PC-3 (cell line): ENCODE measurements around the gene ATP2B2. TPM values are rescaled to one million over a fixed set of nuclear protein-coding genes. Genes with fewer than 3 reads are reported as not detected.

Experiments used
- ATAC-seq: fragments of 200-7000 bp; cut with Tn5 transposase; 2 replicates; pipeline ENCODE4 v1.9.1; 2020; ENCODE audit warnings: mild to moderate bottlenecking, moderate library complexity
- BruUV-seq: library from RNA; stranded (reverse); fragments of 400-500 nt; replicated peaks from 2 replicates; lab custom pipeline; 2021; lab: Mats Ljungman, UMichigan
- CTCF ChIA-PET: fragments of 300-600 bp; sonication (Branson Sonifier 250); formaldehyde crosslinking; loops from one replicate; lab custom pipeline; 2022; ENCODE audit warnings: antibody characterized with exemption; lab: Charles Lee
- POLR2A ChIA-PET: fragments of 300-600 bp; sonication (Branson Sonifier 250); formaldehyde crosslinking; loops from one replicate; lab custom pipeline; 2022; ENCODE audit warnings: antibody characterized with exemption; ENCODE audit not compliant: unreplicated experiment; lab: Charles Lee
- DNase-seq: peaks from one replicate; pipeline ENCODE4 v3.0.0-alpha.2; 2015
- H2AFZ ChIP-seq: fragments of 300-600 bp; sonication (generic); 2 replicates; pipeline ENCODE4 v1.6.0; 2016; ENCODE audit warnings: antibody characterized with exemption, low read length
- H3F3A ChIP-seq: fragments of 300-600 bp; sonication (generic); one replicate; pipeline ENCODE4 v1.6.0; 2017; ENCODE audit warnings: antibody characterized with exemption, low read length, control low read depth, mild to moderate bottlenecking; ENCODE audit not compliant: unreplicated experiment
- H3K27ac ChIP-seq: fragments of 300-600 bp; sonication (generic); 2 replicates; pipeline ENCODE4 v1.5.1; 2016; ENCODE audit warnings: mild to moderate bottlenecking, low read length
- H3K27me3 ChIP-seq: fragments of 300-600 bp; sonication (generic); 2 replicates; pipeline ENCODE4 v1.6.1; 2016; ENCODE audit warnings: low read length, mixed read lengths
- H3K36me3 ChIP-seq: fragments of 300-600 bp; sonication (generic); 2 replicates; pipeline ENCODE4 v1.6.1; 2016; ENCODE audit warnings: low read depth, mixed run types, low read length, mixed read lengths
- H3K4me1 ChIP-seq: fragments of 300-600 bp; sonication (generic); 2 replicates; pipeline ENCODE4 v1.5.1; 2016; ENCODE audit warnings: low read length; ENCODE audit not compliant: insufficient read depth
- H3K4me2 ChIP-seq: fragments of 300-600 bp; sonication (generic); 2 replicates; pipeline ENCODE4 v1.6.0; 2016; ENCODE audit warnings: low read length
- H3K4me3 ChIP-seq: fragments of 300-600 bp; sonication (generic); 2 replicates; pipeline ENCODE4 v1.5.1; 2016; ENCODE audit warnings: mild to moderate bottlenecking, low read length, mixed read lengths
- H3K79me2 ChIP-seq: fragments of 300-600 bp; sonication (generic); 2 replicates; pipeline ENCODE4 v1.6.1; 2017; ENCODE audit warnings: low read length, mixed read lengths
- H3K9ac ChIP-seq: fragments of 300-600 bp; sonication (generic); 2 replicates; pipeline ENCODE4 v1.6.0; 2016; ENCODE audit warnings: mild to moderate bottlenecking, low read length
- H3K9me2 ChIP-seq: fragments of 300-600 bp; sonication (generic); replicated peaks from 2 replicates; pipeline ENCODE4 v1.6.1; 2016; ENCODE audit warnings: mixed run types, low read length, mixed read lengths
- H3K9me3 ChIP-seq: fragments of 300-600 bp; sonication (generic); 2 replicates; pipeline ENCODE4 v1.6.1; 2016; ENCODE audit warnings: low read length, mixed read lengths
- H4K20me1 ChIP-seq: fragments of 300-600 bp; sonication (generic); 2 replicates; pipeline ENCODE4 v1.6.1; 2016; ENCODE audit warnings: low read length, mixed read lengths
- EZH2 ChIP-seq: fragments of 300-600 bp; sonication (generic); IDR thresholded peaks from one replicate; pipeline ENCODE4 v1.6.1; 2017; ENCODE audit warnings: antibody characterized with exemption, mild to moderate bottlenecking, low read length; ENCODE audit not compliant: unreplicated experiment
- EZH2phosphoT487 ChIP-seq: fragments of 300-600 bp; sonication (generic); IDR thresholded peaks from 2 replicates; pipeline ENCODE4 v1.6.1; 2018; ENCODE audit warnings: mild to moderate bottlenecking, antibody characterized with exemption, low read length, borderline replicate concordance
- intact Hi-C: fragments of 100-400 bp; cut with micrococcal nuclease; formaldehyde crosslinking; loops from 2 replicates; pipeline ENCODE4 v1.9.0; 2023
- total RNA-seq: library from RNA; depleted of rRNA; stranded (reverse); fragments of >200 nt; gene quantifications from 2 replicates; pipeline ENCODE4 v1.2.3, GENCODE V29; 2014
- TF ChIP-seq, protein P1 (sequence below): fragments of 300-600 bp; sonication (generic); conservative IDR thresholded peaks from 2 replicates; pipeline ENCODE4 v1.5.1; 2017; ENCODE audit warnings: antibody characterized with exemption, low read depth, mild to moderate bottlenecking, low read length

The ATP2B2 gene
- total RNA-seq, 1 experiment from 2014 or later: not detected

DNA sequence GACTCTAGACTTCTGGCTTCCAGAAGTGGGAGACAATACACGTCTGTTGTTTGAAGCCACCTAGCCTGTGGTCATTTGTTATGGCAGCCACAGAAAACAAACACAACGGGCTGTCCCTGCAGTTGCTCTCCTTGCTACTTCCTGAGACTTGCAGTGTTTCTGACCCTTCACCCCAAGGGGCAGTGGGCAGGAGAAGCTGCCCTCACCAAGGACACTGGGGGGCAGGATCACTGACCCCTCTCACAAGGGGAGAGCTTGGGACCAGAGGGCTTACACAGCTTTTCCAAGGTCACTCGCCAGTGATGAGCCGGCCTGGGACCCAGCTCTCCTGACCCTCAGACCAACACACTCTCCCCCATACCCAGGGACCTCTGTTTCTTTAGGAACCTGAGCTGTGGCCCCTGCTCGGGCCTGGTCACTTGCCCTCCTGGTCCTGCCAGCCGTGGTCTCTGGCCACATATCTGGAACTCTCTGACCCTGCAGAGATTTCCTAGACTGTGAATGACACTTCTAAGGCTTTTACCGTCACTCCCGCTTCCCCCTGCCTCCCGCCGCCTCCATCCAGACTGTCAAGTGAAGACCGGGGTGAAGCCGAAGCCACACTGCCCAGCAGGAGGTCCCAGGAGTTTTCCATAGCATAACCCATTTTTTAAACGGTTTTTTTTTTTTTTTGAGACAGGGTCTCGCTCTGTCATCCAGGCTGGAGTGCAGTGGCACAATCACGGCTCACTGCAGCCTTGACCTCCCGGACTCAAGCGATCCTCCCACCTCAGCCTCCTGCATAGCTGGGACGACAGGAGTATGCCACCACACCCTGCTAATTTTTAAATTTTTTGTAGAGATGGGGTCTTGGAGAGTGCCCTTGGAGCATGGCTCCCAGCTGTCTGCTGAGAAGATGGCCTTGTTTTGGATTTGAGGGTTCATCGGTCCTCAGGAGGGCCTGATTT is 4.4 kb downstream of the ATP2B2 start:
- intact Hi-C loops: no loop called here
- ChIA-PET POLR2A (no interaction called here), CTCF (no interaction called here)
- TF ChIP-seq, protein P1, sequence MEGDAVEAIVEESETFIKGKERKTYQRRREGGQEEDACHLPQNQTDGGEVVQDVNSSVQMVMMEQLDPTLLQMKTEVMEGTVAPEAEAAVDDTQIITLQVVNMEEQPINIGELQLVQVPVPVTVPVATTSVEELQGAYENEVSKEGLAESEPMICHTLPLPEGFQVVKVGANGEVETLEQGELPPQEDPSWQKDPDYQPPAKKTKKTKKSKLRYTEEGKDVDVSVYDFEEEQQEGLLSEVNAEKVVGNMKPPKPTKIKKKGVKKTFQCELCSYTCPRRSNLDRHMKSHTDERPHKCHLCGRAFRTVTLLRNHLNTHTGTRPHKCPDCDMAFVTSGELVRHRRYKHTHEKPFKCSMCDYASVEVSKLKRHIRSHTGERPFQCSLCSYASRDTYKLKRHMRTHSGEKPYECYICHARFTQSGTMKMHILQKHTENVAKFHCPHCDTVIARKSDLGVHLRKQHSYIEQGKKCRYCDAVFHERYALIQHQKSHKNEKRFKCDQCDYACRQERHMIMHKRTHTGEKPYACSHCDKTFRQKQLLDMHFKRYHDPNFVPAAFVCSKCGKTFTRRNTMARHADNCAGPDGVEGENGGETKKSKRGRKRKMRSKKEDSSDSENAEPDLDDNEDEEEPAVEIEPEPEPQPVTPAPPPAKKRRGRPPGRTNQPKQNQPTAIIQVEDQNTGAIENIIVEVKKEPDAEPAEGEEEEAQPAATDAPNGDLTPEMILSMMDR: no peak
- TF ChIP-seq EZH2phosphoT487: no peak
- TF ChIP-seq EZH2: no peak
- Histone ChIP-seq H3K9me2 (no peaks in the 10 kb centered on the region), H3K4me1 (no peaks in the 10 kb centered on the region), H3K9ac (no peak overlapping the region), H3K79me2 (no peaks in the 10 kb centered on the region), H2AFZ (no peak overlapping the region), H3F3A (no peaks in the 10 kb centered on the region), H3K9me3 (no peaks in the 10 kb centered on the region), H4K20me1 (no peaks in the 10 kb centered on the region), H3K4me3 (no peak overlapping the region), H3K27me3 (peaks cover 60% of the 10 kb centered on the region), H3K4me2 (no peak overlapping the region), H3K36me3 (no peaks in the 10 kb centered on the region), H3K27ac (no peak overlapping the region)
- BruUV-seq: no TSS peak
- no peak for DNase-seq
- no peak for ATAC-seq

DNA sequence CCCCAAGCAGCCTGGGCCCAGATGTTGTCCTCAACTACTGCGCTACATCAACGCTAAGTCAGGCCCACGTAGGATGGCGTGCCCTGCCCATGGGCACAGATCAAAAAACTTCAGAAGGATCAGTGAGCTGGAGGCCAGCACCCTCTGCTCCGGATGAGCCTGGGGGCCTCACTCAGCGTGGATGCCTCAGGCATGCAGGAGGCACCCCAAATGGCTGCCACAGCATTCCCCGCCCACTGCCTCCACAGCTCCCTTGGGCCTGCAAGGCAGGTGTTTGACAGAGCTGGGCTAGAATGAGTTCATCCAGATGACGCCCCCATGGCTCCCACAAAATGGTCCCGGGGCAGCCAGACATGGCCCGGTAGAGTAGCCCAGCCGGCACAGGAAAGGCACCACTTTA is 7.1 kb downstream of the ATP2B2 start:
- Histone ChIP-seq H3K9me3 (no peaks in the 10 kb centered on the region), H3F3A (no peaks in the 10 kb centered on the region), H3K4me2 (no peak overlapping the region), H2AFZ (no peak overlapping the region), H3K4me1 (no peaks in the 10 kb centered on the region), H4K20me1 (no peaks in the 10 kb centered on the region), H3K79me2 (no peaks in the 10 kb centered on the region), H3K36me3 (no peaks in the 10 kb centered on the region), H3K9me2 (no peaks in the 10 kb centered on the region), H3K27me3 (peaks cover 37% of the 10 kb centered on the region), H3K9ac (no peak overlapping the region), H3K4me3 (no peak overlapping the region), H3K27ac (no peak overlapping the region)
- intact Hi-C loops: no loop called here
- TF ChIP-seq, protein P1: no peak
- TF ChIP-seq EZH2phosphoT487 (no peak), EZH2 (no peak)
- ChIA-PET POLR2A (no interaction called here), CTCF (no interaction called here)
- DNase-seq (no peak), ATAC-seq (no peak)
- no TSS peak for BruUV-seq

DNA sequence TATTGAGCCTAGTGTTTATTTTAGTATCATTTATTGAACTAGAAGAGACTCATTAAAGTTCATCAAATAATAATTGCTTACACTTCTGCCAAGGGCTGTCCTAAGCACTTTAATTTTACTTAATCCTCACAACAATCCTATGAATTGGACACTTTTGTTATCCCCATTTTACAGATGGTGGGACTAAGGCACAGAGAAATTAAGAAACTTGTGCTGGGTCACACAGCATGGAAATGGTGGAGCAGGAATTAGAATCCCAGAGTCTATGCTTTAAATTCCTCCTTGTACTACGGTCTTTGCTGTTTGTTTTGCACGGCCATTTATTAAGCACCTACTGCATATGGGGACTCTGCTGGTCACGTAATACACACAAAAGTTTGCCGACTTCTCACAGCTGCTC is 7.9 kb downstream of the ATP2B2 start:
- no peaks in the 10 kb centered on the region for H3K9me3 ChIP-seq
- ChIA-PET CTCF (no interaction called here), POLR2A (no interaction called here)
- intact Hi-C loops: no loop called here
- no peaks in the 10 kb centered on the region for H3F3A ChIP-seq
- no TSS peak for BruUV-seq
- H3K4me2 ChIP-seq: no peak overlapping the region
- no peaks in the 10 kb centered on the region for H3K79me2 ChIP-seq
- no peaks in the 10 kb centered on the region for H3K36me3 ChIP-seq
- H3K4me1 ChIP-seq: no peaks in the 10 kb centered on the region
- H2AFZ ChIP-seq: no peak overlapping the region
- no peak overlapping the region for H3K9ac ChIP-seq
- no peak for DNase-seq
- peaks cover 44% of the 10 kb centered on the region for H3K27me3 ChIP-seq
- no peaks in the 10 kb centered on the region for H4K20me1 ChIP-seq
- H3K9me2 ChIP-seq: no peaks in the 10 kb centered on the region
- no peak overlapping the region for H3K4me3 ChIP-seq
- ATAC-seq: no peak
- no peak for TF ChIP-seq EZH2
- TF ChIP-seq EZH2phosphoT487: no peak
- no peak overlapping the region for H3K27ac ChIP-seq
